SK-N-SH (cell line): ENCODE results near the gene CACNA1F.

Source experiments
- CTCF ChIP-seq: fragments of 200-600 bp; sonication (generic); IDR thresholded peaks from 2 replicates; pipeline ENCODE4 v1.6.1; 2017; ENCODE audit warnings: antibody characterized with exemption, mild to moderate bottlenecking, moderate library complexity
- EZH2phosphoT487 ChIP-seq: fragments of 200-600 bp; sonication (generic); IDR thresholded peaks from 2 replicates; pipeline ENCODE4 v1.6.1; 2017; ENCODE audit warnings: low read depth, mixed run types, mild to moderate bottlenecking, antibody characterized with exemption, moderate library complexity, borderline replicate concordance
- MXI1 ChIP-seq: IDR thresholded peaks from 2 replicates; pipeline ENCODE4 v1.6.1; 2012; ENCODE audit warnings: mild to moderate bottlenecking, low read depth, low read length, improper control_type of control experiment
- POLR2AphosphoS5 ChIP-seq: IDR thresholded peaks from 2 replicates; pipeline ENCODE4 v1.6.1; 2012; ENCODE audit warnings: low read depth, low read length
- RCOR1 ChIP-seq: fragments of 150-350 bp; IDR thresholded peaks from 2 replicates; pipeline ENCODE4 v1.6.1; 2017; ENCODE audit warnings: antibody characterized with exemption, low read length
- RFX5 ChIP-seq: IDR thresholded peaks from 2 replicates; pipeline ENCODE4 v1.6.1; 2012; ENCODE audit warnings: mild to moderate bottlenecking, improper control_type of control experiment, low read length
- RXRA ChIP-seq: IDR thresholded peaks from 2 replicates; pipeline ENCODE4 v1.4.0; 2012; ENCODE audit warnings: low read depth, mild to moderate bottlenecking, borderline replicate concordance
- SMC3 ChIP-seq: IDR thresholded peaks from 2 replicates; pipeline ENCODE4 v1.6.1; 2012; ENCODE audit warnings: low read depth, low read length, improper control_type of control experiment
- YY1 ChIP-seq: IDR thresholded peaks from 2 replicates; pipeline ENCODE4 v1.4.0; 2012; ENCODE audit warnings: low read depth, mild to moderate bottlenecking
- ZBTB33 ChIP-seq: IDR thresholded peaks from 2 replicates; pipeline ENCODE4 v1.4.0; 2012; ENCODE audit warnings: low read depth, borderline replicate concordance
- TF ChIP-seq, protein P1 (sequence below): IDR thresholded peaks from 2 replicates; pipeline ENCODE4 v1.4.0; 2012; ENCODE audit warnings: low read depth, borderline replicate concordance
- TF ChIP-seq, protein P2 (sequence below): fragments of 150-350 bp; IDR thresholded peaks from 2 replicates; pipeline ENCODE4 v1.6.1; 2017; ENCODE audit warnings: antibody characterized with exemption, low read length, low read depth, borderline replicate concordance

DNA sequence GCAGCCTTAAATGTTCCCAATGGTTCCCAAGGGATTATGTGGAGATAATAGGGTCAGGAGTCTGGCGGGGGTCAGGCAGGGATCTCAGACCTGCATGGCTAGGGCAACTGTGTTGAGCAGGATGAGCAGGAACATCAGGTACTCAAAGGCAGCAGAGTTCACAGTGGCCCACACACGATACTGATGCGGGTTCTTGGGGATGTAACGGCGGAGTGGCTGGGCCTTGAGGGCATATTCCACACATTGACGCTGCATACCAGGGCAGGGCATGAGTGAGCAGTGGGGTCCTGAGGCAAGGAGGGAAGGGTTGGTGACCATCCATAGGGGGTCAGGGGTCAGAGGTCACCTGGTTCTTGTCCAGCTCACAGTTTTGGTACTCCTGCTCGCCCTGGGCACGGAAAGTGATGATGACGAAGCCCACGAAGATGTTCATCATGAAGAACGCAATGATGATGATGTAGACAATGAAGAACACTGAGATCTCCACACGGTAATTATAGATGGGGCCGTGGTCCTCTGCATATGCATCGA, 18.1 kb downstream of the CACNA1F start:
- TF ChIP-seq CTCF, result no peak
- TF ChIP-seq ZBTB33, result no peak
- no peak for TF ChIP-seq YY1
- no peak for TF ChIP-seq RCOR1
- no peak for TF ChIP-seq MXI1
- TF ChIP-seq POLR2AphosphoS5, result no peak
- no peak for TF ChIP-seq RFX5
- TF ChIP-seq EZH2phosphoT487, result no peak
- TF ChIP-seq, protein P1, sequence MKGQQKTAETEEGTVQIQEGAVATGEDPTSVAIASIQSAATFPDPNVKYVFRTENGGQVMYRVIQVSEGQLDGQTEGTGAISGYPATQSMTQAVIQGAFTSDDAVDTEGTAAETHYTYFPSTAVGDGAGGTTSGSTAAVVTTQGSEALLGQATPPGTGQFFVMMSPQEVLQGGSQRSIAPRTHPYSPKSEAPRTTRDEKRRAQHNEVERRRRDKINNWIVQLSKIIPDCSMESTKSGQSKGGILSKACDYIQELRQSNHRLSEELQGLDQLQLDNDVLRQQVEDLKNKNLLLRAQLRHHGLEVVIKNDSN, result no peak
- TF ChIP-seq, protein P2, sequence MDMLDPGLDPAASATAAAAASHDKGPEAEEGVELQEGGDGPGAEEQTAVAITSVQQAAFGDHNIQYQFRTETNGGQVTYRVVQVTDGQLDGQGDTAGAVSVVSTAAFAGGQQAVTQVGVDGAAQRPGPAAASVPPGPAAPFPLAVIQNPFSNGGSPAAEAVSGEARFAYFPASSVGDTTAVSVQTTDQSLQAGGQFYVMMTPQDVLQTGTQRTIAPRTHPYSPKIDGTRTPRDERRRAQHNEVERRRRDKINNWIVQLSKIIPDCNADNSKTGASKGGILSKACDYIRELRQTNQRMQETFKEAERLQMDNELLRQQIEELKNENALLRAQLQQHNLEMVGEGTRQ, result no peak
- TF ChIP-seq SMC3, result no peak
- TF ChIP-seq RXRA, result no peak
